Neutrophil (primary cell): ENCODE results near the gene PRR16.

Source experiments
- H3K27ac ChIP-seq: fragments of 200-600 bp; sonication (generic); 2 replicates; pipeline ENCODE4 v1.5.1; 2016; ENCODE audit warnings: mild to moderate bottlenecking, moderate library complexity
- H3K27me3 ChIP-seq: fragments of 200-600 bp; sonication (generic); 2 replicates; pipeline ENCODE4 v1.6.0; 2016; ENCODE audit warnings: mild to moderate bottlenecking
- H3K36me3 ChIP-seq: fragments of 200-600 bp; sonication (generic); 2 replicates; pipeline ENCODE4 v1.5.1; 2017
- H3K4me1 ChIP-seq, 2 experiments: fragments of 200-600 bp in 1 of 2; sonication (generic) in 1 of 2; 1 replicate in 1 of 2; 2 replicates in 1 of 2; pipeline versions ENCODE4 v1.5.1 to v1.6.1; 2013 to 2016; ENCODE audit warnings: low read depth in 1 of 2, low read length in 1 of 2, mild to moderate bottlenecking in 1 of 2, moderate library complexity in 1 of 2; ENCODE audit not compliant: control insufficient read depth in 1 of 2, insufficient read depth in 1 of 2
- H3K4me3 ChIP-seq, 2 experiments: fragments of 200-600 bp in 1 of 2; sonication (generic) in 1 of 2; 1 replicate in 1 of 2; 2 replicates in 1 of 2; pipeline ENCODE4 v1.5.1; 2013 to 2016; ENCODE audit warnings: low read depth in 1 of 2, low read length in 1 of 2, mild to moderate bottlenecking in 1 of 2, moderate library complexity in 1 of 2
- H3K9me3 ChIP-seq: fragments of 200-600 bp; sonication (generic); 2 replicates; pipeline ENCODE4 v1.5.1; 2016
- TF ChIP-seq, protein P1 (sequence below): fragments of 200-600 bp; sonication (generic); IDR thresholded peaks from 2 replicates; pipeline ENCODE4 v1.5.1; 2016; ENCODE audit warnings: antibody characterized with exemption

The PRR16 gene

DNA sequence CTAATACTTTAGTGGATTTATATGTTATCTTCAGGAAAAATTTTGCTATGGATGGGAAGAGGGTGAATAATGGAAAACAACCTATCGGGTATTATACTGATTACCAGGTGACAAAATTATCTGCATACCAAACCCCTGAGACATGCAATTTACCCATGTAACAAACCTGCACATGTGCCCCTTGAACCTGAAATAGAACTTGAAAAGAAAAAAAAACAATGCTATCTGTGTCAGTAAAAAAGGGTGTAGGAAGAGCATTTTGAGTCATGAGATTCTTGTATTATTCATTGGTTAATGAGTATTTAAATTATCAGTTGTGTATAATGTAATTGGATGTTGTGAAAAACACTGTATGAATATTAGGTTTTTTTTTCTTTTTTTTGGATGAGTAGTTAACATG lies 75.4 kb downstream of the PRR16 start:
- TF ChIP-seq, protein P1, sequence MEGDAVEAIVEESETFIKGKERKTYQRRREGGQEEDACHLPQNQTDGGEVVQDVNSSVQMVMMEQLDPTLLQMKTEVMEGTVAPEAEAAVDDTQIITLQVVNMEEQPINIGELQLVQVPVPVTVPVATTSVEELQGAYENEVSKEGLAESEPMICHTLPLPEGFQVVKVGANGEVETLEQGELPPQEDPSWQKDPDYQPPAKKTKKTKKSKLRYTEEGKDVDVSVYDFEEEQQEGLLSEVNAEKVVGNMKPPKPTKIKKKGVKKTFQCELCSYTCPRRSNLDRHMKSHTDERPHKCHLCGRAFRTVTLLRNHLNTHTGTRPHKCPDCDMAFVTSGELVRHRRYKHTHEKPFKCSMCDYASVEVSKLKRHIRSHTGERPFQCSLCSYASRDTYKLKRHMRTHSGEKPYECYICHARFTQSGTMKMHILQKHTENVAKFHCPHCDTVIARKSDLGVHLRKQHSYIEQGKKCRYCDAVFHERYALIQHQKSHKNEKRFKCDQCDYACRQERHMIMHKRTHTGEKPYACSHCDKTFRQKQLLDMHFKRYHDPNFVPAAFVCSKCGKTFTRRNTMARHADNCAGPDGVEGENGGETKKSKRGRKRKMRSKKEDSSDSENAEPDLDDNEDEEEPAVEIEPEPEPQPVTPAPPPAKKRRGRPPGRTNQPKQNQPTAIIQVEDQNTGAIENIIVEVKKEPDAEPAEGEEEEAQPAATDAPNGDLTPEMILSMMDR = no peak
- Histone ChIP-seq H3K4me1 (no peaks in the 10 kb centered on the region), H3K27ac (no peak overlapping the region), H3K27me3 (no peaks in the 10 kb centered on the region), H3K4me3 (no peak overlapping the region), H3K9me3 (no peaks in the 10 kb centered on the region), H3K36me3 (no peaks in the 10 kb centered on the region)

DNA sequence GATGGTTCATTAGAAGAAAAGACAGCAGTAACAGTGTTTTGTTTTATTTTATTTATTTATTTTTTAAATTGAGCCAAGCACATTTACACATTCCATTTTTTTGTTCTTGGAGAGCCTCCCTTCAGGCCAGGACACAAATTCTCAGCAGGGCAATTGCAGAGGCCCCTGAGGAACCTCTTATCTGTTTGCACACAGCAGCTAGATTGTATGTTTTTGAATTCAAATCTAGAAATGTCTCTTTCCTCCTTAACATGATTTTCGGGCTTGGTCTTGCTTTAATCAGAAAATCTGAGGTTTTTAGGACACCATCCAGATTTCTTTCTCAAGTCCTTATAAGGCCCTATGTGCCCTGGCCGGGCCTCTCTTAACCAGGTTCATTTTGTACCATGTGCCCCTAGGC lies 76.0 kb downstream of the PRR16 start:
- Histone ChIP-seq H3K27me3 (no peaks in the 10 kb centered on the region), H3K4me3 (no peak overlapping the region), H3K4me1 (no peaks in the 10 kb centered on the region), H3K9me3 (no peaks in the 10 kb centered on the region), H3K27ac (no peak overlapping the region), H3K36me3 (no peaks in the 10 kb centered on the region)
- TF ChIP-seq, protein P1 = no peak

DNA sequence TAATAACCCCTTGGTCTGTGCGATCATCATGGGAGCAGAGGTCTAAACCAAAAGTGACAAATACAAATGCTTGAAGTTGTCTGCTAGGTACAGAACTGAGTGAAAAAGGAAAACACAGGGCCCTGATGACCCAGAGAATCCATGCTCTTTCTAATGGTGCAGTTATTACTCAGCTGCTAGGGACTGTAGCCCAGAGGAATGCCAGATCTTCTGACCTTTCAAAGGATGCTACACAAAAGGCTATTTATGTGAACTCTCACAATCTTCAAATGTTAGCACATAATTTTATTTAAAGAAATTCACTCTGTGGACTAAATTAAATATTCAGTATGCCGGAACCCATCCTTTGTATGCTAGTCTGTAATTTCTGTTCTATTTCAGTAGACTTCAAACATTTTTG lies 79.9 kb downstream of the PRR16 start:
- Histone ChIP-seq H3K27ac (no peak overlapping the region), H3K4me1 (no peaks in the 10 kb centered on the region)

DNA sequence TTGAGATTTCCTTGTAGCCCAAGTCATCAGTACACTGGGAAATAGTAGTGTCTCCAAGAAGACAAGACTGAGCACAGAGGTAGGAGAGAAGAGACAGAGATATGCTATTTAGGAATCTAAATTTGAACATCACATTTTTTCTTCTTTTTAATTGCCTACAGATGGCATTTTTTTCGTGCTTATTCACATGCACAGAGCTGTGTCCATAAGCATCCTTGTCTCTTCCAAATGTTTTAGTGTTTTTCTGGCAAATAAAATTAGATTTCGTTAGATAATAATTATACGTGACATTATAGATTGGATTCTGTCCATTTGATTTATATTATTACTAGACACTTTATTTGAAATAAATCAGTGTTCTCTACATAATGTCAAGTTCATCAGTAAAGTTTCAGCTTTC lies 80.9 kb downstream of the PRR16 start:
- no peaks in the 10 kb centered on the region for H3K9me3 ChIP-seq
- no peaks in the 10 kb centered on the region for H3K36me3 ChIP-seq
- TF ChIP-seq, protein P1 = no peak
- no peaks in the 10 kb centered on the region for H3K4me1 ChIP-seq
- H3K4me3 ChIP-seq = no peak overlapping the region
- H3K27me3 ChIP-seq = no peaks in the 10 kb centered on the region
- no peak overlapping the region for H3K27ac ChIP-seq

More for the DNA sequence above, 79.9 kb downstream of the PRR16 start:
- Histone ChIP-seq H3K36me3 (no peaks in the 10 kb centered on the region), H3K9me3 (no peaks in the 10 kb centered on the region), H3K27me3 (no peaks in the 10 kb centered on the region), H3K4me3 (no peak overlapping the region)
- TF ChIP-seq, protein P1 = no peak

DNA sequence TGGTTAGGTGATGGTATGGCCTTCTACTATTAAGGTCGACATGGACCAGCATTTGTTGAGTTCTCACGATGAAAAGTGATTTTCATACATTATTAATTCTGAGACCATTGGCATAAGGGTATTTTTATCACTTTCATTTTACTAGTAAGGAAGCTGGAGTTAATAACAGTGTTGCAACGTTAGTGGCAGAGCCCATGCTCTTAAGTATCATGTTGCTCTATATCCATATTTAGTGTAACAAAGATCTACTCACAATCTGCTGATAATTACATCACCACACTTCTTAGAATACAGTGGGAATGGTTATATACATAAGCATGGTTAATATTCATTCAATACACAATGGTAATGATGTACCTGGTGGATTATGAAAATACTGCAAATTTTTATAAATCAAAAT lies 81.9 kb downstream of the PRR16 start:
- TF ChIP-seq, protein P1 = no peak
- Histone ChIP-seq H3K4me1 (no peaks in the 10 kb centered on the region), H3K27ac (no peak overlapping the region), H3K4me3 (no peak overlapping the region), H3K9me3 (no peaks in the 10 kb centered on the region), H3K36me3 (no peaks in the 10 kb centered on the region), H3K27me3 (no peaks in the 10 kb centered on the region)

DNA sequence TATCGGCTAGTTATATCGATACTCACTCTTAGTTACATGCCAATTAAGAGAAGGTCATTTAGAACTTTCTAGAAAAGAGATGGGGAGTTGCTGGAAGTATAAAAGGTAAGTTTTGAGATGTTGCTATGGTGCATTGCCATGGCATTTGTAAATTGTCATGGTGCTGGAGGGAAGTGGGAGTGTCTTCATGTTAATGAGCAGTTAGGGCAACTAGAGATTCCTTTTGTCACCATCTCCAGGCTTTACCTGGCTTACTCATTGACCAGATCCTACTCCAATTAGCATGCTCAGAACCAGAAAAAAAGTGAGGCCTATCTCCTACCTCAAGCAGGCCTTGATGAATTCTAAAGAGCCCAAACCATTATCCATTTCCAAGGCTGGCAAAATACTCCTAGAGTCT lies 82.8 kb downstream of the PRR16 start:
- Histone ChIP-seq H3K9me3 (no peaks in the 10 kb centered on the region), H3K27me3 (no peaks in the 10 kb centered on the region), H3K4me3 (no peak overlapping the region), H3K4me1 (no peaks in the 10 kb centered on the region), H3K27ac (no peak overlapping the region), H3K36me3 (no peaks in the 10 kb centered on the region)
- TF ChIP-seq, protein P1 = no peak
